ENCODE measurements around the gene CCDC12. TPM values are rescaled to one million over a fixed set of nuclear protein-coding genes. Genes with fewer than 3 reads are reported as not detected.
A peak's percentile ranks its signal among the peaks of the same experiment; 100 is the strongest.

The CCDC12 gene
- total RNA-seq, 1 donor from 2014 or later, result 28.6 TPM

- no peak for DNase-seq
Measured at GRCh38 chr3:46955157-46955556, 21.4 kb downstream of the CCDC12 start.

DNA sequence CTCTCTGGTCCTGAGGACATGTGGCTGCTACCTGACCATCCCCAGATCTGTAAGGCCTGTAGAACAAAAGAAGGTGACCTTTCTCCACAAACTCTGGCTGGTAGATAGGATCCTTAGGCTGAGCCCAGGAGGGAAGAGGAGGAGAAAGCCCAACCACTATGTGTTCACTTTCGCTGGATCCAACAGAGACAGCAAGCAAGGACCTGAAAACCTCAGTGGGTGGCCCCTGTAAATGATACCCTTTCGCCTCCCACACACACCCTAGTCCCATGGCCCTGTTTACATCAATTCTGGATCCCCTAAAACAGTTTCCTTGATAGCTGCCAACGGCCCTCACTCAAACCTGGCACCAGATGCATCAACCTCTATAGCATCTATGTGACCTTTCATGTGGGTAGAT, 22.4 kb downstream of the CCDC12 start:
- DNase-seq, result no peak

GRCh38 chr3:46953234-46954010, 23.1 kb downstream of the CCDC12 start:
- no peak for DNase-seq

GRCh38 chr3:46952813-46953212, 23.7 kb downstream of the CCDC12 start:
- DNase-seq, result no peak

GRCh38 chr3:46950650-46951241, 25.8 kb downstream of the CCDC12 start:
- DNase-seq, result no peak

DNA sequence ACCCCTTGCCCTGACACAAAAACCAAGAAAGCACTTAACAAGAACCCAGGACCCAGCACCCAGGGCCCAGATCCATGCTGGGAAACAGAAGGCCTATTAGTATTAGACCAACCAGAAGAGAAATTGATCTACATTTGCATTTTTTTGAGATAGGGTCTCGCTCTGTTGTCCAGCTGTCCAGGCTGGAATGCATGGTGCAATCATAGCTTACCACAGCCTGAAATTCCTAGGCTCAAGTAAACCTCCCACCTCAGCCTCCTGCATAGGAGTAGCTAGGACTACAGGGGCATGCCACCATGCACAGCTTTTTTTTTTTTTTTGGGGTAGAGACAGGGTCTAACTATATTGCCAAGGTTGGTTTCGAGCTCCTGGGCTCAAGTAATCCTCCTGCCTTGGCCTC, 26.4 kb downstream of the CCDC12 start:
- DNase-seq, result no peak

GRCh38 chr3:46948830-46949671, 27.5 kb downstream of the CCDC12 start:
- DNase-seq, result no peak

DNA sequence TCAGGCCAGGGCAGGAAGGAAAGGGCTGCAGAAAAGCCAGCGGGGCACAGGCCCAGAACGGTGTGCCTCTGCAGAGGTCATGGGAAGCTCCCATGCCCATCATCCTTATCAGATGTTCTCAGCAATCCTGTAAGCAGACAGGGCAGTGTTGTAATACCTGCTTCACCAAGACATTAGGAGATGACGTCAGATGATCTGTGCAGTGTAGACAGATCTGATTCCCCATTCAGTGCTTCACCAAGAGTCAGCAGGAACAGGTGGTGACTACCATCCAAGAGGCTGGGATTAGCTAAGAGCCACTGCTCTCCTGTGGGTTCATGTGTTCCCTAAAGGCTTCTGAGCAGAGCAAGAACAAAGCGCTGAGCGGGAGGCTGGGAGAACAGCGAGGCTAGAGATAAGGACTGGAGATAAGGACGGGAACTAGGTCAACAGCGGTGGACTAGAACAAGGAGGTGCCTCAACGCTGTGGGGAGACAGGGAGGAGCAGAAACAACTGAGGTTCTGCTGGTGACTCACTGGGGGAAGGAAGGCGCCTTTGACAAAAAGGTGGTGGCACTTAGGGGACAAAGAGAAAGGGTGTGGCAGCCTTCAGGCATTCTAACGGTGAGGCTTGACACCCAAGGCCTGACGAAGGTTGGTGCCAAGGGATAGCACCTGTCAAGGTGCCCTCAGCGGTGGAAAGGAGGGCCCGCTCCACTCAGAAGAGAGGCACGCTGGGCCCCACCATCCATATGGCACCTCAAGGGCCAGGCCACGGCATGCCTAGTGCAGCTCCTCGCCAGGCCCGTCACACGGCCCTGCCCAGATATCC, 28.4 kb downstream of the CCDC12 start:
- peak; percentile 65 for DNase-seq

- DNase-seq, result no peak
Measured at GRCh38 chr3:46947546-46947901, 29.0 kb downstream of the CCDC12 start.

DNA sequence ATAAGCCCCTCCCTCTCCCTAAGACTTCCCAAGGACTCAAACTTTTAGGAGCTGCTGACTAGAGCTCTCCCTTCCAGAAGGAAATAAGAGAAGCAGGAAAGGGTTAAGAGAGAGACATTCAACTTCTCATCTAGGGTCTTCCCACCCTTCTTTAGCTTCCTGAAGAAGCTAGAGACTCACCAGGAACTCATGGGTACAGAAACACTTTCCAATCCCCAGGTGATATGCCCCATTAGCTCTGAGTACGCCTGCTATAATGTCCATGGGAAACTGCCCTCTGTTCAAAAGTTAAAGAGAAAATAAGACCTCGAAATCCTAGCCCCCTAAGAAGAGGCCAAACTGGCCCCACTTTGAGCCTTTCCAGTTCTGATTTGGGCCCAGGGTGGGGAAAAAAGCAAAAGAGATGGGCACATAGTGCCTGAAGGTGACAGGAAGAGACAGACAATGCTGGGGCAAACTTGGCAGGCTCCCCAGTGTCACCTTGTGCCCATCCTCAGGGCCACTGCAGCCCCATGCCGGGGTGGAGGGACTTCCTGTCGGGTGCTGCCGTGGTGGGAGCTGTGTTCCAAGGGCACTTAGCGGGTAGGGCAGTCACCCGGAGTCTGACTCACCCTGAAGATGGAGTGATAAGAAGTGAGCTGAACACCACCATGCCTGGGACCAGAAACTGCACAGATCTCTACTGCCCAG, 29.5 kb downstream of the CCDC12 start:
- no peak for DNase-seq

- DNase-seq, result no peak
Measured at GRCh38 chr3:46946416-46946815, 30.1 kb downstream of the CCDC12 start.

- no peak for DNase-seq
Measured at GRCh38 chr3:46944191-46944590, 32.4 kb downstream of the CCDC12 start.

- DNase-seq, result no peak
Measured at GRCh38 chr3:46943237-46944187, 33.0 kb downstream of the CCDC12 start.

- no peak for DNase-seq
Measured at GRCh38 chr3:46942481-46943236, 33.9 kb downstream of the CCDC12 start.

DNA sequence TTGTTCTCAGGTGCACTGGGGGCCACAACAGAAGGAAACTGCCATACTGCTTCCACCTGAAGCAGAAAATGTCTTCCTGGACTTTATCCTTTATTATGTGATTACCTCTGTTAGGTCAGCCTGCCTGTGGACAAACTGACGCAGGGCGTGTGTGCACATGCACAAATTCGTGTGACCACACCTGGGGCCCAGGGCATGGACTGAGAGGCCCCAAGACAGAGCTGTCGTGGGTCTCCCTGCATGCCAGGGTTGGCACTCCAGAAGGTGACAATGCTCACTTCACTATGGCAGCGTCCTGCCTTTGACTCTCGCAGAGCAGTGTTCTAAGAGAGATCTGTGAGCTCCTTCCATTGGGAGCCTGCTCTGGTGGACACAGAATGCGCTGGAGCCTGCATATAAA, 34.5 kb downstream of the CCDC12 start:
- DNase-seq, result no peak

DNA sequence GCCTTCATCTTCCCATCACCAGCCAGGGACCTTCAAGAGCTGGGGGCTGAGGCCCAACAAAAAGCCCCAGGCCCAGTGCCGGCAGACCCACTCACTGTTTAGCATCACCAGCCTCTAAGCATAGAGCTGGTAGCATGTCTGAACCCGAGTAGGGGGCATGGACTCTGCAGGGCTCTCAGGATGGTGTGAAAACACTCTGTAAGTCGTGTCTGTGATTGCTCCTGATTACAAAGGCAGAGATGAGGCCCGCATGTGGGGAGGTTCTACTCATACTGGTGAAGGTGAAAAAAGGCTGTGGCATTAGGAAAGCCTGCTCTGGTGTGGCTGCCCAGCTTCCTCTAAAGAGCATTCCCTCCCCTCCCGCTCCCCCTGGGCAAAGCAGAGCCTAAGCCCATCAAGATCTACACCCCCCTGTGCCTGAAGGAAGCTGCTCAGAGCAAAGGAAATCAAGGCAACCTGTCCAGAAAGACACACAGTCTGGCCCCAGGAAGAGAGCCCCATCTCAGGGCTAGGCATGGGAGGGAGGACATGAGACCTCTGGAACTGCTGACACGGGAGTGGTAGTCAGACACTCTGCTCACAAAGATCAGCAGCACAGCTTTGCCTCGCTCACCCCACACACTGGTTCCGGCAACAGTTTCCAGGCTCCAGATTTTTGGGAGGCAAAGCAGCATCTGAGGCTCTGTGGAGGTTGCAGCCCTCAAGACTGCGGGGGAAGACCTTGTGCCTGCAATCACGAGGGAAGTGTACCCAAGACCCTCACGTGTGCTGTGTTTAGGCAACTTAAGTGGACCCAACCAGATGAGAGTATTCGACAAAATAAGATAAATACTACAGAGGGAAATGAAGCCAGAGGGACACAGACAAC, 36.7 kb downstream of the CCDC12 start:
- no peak for DNase-seq

DNA sequence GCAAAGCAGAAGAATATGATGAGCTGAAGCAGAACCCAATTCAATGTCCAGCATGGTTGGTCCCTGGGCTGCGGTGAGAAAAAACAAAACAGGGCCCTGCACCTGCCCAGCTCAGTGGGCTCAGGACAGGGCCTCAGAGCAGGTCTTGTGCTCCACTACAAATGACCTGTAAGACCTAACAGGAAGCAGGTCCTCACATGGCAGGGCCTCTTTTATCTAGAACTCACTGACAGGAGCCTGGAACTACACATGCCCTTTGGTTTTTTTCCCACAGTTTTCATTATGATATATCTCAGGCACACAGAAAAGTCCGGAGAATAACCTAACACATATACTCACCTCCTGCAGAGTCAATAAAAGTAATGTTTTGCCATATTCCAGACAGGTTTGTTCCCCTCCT, 38.4 kb downstream of the CCDC12 start:
- DNase-seq, result no peak

GRCh38 chr3:46936733-46937250, 39.8 kb downstream of the CCDC12 start:
- no peak for DNase-seq
